HG03354 (cell line): Measurements from ENCODE around the gene BICDL1.
A peak's percentile ranks its signal among the peaks of the same experiment; 100 is the strongest.
"Not testable (repeated sequence)": the region's sequence is repeated elsewhere in the genome, so short reads cannot be mapped to it uniquely, and the experiment has no call there.

Experiments
- ATAC-seq: cut with Tn5 transposase; IDR thresholded peaks from one replicate; pipeline ENCODE4 v1.9.1; 2021; ENCODE audit warnings: mild to moderate bottlenecking; ENCODE audit not compliant: unreplicated experiment, poor library complexity, severe bottlenecking

Gene BICDL1

DNA sequence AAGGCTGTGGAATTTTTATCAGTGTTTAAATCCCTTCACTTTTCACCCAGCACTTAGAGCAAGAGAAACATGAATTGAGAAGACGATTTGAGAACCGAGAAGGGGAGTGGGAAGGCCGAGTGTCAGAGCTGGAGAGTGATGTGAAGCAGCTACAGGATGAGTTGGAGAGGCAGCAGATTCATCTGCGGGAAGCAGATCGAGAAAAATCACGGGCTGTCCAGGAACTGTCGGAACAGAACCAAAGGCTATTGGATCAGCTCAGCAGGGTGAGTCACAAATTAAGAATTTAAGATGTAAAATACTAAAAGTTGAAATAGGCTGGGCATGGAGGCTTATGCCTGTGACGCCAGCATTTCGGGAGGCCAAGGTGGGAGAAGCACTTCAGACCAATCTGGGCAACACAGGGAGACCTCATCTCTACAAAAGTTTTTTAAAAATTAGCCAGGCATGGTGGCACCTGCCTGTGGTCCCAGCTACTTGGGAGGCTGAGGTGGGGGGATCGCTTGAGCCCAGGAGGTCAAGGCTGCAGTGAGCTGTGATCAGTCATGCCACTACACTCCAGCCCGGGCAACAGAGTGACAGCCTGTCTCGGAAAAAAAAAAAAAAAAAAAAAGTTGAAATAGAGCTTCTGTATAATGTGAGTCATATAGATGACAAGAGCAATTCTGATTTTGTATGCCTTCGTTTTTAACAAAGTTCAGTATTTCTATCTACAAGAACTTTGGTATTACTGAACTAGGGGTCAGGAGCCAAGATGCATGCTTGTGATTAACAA is 9.6 kb downstream of the BICDL1 start:
- ATAC-seq = no peak

DNA sequence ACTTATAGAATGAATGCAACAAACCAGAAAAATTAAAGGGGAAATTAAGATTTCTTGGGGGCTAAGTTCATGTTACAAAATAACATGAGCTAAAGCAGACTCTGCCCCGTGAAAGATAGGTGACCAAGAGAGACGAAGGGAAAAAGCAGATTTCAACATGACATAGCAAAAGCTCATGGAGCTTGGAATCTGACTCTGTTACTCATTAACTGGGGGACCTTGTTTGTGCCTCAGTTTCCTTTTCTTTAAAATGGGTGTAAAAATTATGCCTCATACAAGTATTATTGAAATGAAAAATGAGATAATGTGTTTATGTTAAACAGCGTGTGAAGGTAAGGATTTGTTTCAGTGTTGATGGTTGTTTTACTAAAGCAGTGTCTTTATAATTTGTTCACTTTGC is 11.5 kb downstream of the BICDL1 start:
- ATAC-seq = no peak

DNA sequence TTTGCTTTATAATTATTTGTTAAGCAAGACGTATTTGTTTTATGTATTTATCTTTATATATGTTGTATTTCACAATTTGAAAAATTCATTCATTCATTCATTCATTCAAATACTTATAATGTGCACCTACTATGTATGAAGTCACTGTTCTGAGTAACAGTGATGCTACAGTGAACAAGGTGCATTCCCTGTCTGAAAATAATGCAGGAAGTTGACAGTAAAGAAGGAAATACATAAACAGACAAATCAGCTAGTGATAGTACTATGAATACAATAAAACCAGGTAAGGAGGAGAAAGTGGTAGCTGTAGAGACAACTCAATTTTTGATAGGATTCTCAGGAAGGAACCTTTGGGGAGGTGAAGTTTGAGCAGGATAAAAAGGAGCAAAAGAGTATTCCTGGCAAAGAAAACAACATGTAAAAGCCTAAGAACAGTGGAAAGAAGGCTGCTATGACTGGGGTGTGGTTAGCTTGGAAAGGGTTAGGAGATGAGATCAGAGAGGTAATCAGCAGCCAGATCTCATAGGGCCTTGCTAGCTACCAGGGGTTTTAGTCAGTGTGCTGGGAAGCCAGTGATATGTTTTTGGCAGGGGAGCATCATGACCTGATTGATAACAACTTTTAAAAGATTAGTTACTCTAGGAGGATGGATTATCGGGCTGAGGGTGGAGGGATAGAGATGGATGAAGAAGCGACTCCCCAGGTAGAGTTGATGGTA is 17.4 kb downstream of the BICDL1 start:
- ATAC-seq = no peak

DNA sequence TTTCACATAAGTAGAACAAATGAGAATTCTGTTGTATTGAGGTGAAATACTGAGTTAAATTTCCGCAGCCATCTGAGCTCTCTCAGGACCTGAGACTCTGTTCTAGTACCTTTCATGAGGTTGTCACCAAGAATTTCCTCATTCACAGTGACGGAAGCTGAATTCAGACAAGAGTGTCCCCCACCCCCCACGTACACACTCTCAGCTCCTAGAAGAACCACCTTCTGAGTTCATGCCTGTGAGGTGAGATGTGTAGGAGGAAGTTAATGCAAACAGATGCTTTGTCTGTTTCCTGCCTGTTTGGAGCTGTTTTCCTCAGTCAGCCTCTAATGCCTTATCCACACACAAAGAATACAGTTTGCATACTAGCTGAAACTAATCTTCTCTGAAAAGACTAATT is 18.2 kb downstream of the BICDL1 start:
- ATAC-seq = no peak

DNA sequence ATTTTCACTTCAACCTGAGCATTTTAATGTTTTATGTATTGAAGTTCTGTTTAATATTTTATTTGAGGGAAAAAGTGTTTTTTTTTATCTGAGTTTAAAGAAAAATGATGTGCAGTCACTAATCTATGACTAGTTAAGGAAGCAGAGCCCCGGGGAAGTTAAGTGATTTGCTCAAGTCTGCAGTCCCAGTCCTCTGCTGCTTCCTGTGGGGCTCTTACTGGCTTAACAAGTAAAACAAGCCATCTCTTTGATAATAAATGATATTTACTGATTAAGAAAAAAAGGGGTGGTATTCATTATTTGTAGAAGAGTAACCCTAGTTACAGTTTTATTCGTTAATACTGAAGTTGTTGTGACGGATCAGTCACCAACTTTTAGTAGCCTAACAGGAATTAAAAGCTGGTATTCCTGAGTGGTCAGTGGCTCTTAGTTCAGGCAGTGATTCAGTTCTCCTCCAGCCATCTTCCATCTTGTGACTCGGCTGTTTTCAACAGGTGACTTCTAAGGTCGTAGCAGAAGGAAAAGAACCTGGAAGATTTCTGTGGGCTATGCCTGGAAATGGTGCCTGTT is 21.7 kb downstream of the BICDL1 start:
- no peak for ATAC-seq

DNA sequence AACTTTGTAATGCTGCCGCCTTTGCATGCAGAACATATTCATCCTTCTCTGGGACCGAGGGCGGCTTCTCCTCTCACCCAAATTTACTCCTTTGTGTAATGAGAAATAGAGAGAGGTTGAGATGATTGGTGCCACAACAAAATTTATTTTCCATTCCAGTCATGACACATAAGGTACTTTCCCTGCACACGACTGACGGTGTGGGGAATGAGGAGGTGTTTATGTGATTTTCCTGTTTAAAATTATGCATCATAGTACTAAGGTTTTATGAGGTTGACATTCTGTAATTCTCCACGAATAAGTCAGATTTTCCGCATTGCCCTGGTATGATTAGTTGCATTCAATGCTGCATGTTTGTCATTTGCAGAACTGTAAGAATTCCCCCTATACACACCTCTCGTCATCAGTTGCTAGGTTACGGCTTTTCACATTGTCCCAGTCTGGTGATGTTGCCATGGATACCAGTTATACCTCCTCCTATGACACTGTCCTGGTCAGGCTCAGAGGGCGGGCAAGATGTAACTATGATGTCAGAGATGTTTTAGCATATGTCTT is 23.1 kb downstream of the BICDL1 start:
- ATAC-seq = peak; percentile 88

DNA sequence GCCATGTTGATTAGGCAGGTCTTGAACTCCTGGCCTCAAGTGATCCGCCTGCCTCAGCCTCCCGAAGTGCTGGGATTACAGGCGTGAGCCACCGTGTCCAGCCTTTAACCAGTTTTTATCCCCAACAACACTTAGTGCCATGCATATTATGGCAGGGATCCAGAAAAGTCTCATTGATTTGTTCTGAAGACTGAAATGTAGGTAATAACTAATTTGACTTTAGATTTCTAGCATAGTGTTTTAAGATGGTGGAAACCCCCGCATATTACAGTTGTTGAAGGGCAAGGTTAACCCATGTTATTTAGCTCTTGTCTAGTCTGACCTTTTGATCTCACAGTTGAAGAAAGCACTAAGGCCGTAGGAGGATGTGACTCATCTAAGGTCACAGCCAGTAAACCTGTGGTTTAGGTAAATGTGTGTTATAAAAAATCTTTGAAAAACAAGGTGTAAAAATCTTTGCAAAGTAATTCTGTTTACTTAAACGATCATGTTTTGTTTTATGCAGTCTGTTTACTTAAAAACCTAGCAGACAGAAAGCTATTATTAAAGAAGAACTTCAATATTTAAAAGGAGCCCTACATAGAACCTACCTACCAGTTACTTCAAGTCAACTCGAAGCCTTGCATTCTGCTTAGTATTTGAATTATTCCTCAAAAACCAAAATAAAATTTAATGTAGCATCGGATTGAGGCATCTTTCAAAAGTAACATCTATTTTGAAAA is 24.8 kb downstream of the BICDL1 start:
- peak; percentile 78 for ATAC-seq

DNA sequence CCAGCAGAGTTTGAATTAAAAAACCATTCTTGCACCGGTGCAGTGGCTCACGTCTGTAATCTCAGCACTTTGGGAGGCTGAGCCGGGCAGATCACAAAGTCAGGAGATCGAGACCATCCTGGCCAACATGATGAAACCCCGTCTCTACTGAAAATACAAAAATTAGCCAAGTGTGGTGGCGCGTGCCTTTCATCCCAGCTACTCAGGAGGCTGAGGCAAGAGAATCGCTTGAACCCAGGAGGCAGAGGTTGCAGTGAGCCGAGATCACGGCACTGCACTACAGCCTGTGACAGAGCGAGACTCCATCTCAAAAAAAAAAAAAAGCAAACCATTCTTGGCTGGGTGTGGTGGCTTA is 25.3 kb downstream of the BICDL1 start:
- not testable (repeated sequence) for ATAC-seq

DNA sequence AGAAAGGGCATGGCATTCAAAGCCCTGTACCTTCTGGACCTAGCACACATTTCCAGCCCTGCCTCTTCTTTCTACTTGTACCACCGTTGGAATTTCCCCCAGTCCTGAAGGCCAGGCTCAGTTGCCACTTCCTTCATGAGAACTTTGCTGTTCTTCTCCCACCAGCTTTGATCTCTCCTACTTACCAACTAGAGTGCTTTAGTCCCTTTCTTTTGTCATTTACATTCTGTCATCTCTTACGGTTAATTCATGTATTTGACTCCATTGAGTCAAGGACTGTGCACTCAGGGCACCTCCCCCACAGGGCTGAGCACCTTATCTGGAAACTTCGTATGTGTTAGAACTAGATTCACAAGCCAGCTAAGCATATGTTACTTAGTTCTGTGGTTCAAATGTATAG is 26.3 kb downstream of the BICDL1 start:
- no peak for ATAC-seq

DNA sequence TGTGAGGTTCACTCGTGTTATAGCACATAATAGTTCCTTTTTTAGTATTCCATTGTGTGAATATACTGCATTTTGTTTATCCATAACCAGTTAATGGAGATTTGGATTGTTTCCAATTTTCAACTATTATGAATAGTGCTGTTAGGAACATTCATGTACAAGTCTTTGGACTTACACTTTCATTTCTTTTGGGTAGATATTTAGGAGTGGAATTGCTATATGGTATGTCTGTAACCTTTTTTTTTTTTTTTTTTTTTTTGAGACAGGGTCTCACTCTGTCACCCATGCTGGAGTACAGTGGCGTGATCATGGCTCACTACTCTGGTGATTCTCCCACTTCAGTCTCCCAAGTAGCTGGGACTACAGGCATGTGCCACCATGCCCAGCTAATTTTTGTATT is 27.2 kb downstream of the BICDL1 start:
- not testable (repeated sequence) for ATAC-seq

DNA sequence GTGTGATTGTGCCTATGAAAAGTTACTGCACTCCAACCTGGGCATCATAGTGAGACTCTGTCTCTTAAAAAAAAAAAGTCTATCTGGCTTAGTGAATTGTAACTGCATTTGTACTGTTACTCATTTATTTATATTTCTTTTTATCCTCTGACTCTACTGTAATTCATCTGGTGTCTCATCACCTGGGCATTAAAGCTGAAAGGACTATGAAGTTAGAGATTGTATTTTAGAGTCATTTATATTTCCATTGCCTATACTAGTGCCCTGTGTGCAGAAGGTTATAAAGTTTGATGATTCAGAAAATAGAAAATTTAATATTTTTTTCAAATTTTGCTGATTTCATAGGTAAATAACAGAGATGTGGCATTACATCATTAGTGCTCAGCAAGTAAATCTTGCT is 30.2 kb downstream of the BICDL1 start:
- no peak for ATAC-seq

DNA sequence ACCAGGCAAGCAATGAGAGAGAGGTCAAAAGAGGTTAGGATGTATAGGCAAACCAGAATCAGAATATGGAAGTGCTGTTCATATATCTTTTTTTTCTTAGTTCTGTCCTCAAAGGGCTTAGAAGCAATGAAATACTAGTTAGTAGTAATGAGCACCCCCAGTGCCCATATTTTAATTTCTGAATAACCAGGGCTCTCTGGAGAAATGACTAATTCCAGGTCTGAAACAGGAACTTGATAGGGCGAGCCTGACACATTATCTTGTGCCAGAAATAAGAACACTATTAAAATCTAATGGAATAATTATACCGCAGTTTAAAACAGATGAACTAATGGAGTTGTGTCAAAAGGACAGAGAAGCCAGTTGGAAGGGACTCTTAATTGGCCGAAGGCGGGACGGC is 30.9 kb downstream of the BICDL1 start:
- ATAC-seq = no peak

DNA sequence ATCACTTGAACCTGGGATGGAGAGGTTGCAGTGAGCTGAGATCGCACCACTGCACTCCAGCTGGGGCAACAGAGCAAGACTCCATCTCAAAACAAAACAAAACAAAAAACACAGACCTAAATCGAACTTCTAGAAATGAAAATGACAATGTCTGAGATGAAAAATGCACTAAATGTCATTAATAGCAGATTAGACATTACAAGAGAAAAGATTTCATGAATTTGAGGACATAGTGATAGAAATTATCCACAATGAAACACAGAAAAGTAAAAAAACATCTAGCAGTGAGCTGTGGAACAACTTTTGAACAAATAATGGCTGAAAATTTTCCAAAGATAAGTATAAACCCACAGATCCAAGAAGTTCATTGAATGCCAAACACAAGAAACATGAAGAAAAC is 35.2 kb downstream of the BICDL1 start:
- ATAC-seq = no peak

DNA sequence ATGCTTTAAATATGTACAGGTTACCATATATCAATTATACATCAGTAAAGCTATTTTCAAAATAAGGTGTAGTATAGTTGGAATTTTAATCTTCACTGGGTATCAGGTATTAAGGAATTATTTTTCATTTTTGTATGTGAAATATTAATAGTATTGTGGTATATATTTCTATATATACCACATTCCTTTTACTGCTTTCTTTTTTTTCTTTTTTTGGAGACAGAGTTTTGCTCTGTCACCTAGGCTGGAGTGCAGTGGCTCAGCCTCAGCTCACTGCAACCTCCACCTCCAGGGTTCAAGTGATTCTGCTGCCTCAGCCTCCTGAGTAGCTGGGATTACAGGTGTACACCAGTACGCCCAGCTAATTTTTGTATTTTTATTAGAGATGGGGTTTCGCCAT is 36.6 kb downstream of the BICDL1 start:
- ATAC-seq = no peak

DNA sequence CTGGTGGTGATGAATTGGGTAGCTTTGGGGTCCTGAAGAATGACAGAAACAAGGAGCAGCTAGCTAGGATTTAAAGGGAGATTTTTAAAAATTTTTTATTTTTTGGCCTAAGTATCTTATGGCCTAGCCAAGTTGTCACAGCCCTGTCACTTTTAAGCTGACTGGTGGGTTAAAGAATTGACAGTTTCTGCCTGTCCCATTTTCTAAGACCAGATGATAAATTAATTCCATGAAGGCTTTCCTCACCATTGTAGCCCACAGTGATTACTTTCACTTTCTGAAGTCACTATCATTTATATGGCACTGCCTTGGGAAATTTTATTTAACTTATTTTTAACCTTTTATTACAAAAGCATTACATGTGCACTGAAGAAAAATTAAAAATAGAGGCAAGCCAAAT is 43.2 kb downstream of the BICDL1 start:
- no peak for ATAC-seq

DNA sequence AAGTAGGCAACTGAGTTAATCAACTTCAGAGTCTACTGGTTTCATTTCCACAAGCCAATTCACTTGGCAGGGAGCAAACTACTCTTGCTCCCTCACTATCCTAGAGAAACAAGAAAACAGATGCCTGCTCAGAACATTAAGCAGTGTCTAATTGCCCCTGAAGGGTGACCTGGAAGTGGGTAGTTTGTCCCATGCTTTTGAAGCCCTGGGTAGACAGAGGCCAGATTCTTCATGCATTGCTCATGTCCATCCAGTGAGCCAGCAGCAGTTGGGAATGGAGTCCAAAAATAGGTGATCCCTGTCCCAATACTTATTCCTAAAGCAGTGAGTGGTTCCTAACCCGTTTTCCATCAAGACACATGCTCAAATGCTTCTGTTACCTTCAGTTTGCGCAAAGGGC is 48.8 kb downstream of the BICDL1 start:
- no peak for ATAC-seq

DNA sequence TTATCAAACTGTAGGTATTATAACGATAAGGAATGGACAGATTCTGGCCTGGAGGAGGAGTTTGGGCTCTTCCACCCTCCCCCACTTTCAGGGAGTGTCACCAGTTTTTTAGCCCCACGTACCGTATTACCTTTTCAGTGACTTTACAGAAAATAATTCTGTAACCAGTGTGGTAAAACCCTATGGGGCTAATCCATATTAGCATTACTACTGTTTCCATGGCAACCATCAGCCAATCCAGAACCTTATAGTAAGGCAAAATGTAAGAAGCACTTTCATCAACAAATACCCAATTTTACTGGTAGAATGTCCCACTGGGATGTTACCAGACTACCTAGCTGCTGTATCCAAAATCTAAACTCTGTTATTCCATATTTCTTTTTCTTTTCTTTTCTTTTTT is 50.7 kb downstream of the BICDL1 start:
- no peak for ATAC-seq

DNA sequence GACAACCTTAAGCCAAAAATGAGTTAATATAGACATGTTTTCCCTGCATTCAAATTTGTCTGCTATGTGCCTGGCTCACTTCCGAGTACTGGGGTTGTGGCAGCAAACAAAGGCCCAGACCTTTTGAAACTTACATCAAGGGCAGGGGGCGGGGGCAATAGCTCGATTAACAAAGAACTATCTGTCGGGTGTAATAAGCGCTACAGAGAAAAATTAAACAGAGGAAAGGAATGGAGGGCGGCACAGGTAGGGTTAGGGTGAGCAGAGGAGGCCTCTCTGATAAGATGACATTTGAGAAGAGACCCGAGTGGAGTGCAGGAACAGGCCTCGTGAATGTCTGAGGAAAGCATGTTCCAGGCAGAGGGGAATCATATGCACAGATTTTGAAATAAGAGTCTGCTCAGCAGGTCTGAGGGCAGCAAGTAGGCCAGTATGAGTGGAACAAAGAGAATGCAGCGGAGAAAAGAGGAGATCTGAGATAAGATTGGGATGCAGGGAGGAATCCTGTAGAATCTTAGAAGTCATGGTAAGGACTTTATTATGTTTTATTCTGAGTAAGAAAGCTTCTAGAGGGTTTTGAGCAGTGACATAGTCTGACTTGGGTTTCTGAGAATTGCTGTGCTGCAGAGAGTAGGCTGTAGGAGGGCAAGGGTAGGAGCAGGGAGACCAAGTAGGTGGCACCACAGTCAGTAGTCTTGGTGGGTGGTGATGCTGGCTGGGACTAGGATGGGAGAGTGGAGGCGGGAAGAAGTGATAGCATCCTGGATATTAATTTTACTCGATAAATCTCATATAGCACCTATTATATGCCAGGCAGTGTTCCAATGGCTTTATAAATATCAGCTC is 52.6 kb downstream of the BICDL1 start:
- ATAC-seq = no peak

DNA sequence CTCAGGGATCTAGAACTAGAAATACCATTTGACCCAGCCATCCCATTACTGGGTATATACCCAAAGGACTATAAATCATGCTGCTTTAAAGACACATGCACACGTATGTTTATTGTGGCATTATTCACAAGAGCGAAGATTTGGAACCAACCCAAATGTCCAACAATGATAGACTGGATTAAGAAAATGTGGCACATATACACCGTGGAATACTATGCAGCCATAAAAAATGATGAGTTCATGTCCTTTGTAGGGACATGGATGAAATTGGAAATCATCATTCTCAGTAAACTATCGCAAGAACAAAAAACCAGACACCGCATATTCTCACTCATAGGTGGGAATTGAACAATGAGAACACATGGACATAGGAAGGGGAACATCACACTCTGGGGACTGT is 56.3 kb downstream of the BICDL1 start:
- not testable (repeated sequence) for ATAC-seq
